Ovary (tissue), 9 donors: ENCODE results near the gene FANCG. TPM values are rescaled to one million over a fixed set of nuclear protein-coding genes. Genes with fewer than 3 reads are reported as not detected.
A peak's percentile ranks its signal among the peaks of the same experiment; 100 is the strongest.

Experiments used
- DNase-seq, 5 donors: peaks; one replicate each; pipeline ENCODE4 v3.0.0-alpha.2; 2019 to 2020
- H3K27ac ChIP-seq, 2 donors: fragments of 200-600 bp; one replicate each; pipeline versions ENCODE4 v1.5.1 to v1.8.0; 2019 to 2022
- H3K27me3 ChIP-seq: fragments of 200-600 bp; one replicate; pipeline ENCODE4 v1.8.0; 2022
- H3K36me3 ChIP-seq: fragments of 200-600 bp; sonication (generic); one replicate; pipeline ENCODE4 v1.5.1; 2019
- H3K4me1 ChIP-seq: one replicate; pipeline ENCODE4 v1.8.1; 2013; ENCODE audit warnings: mild to moderate bottlenecking, moderate library complexity; ENCODE audit not compliant: insufficient read depth
- H3K4me3 ChIP-seq: fragments of 200-600 bp; sonication (generic); one replicate; pipeline ENCODE4 v1.5.1; 2017
- H3K9me3 ChIP-seq, 2 donors: fragments of 200-600 bp in 1 of 2; sonication (generic) in 1 of 2; one replicate each; pipeline versions ENCODE4 v1.5.1 to v1.8.1; 2013 to 2019; ENCODE audit warnings: mild to moderate bottlenecking in 1 of 2, moderate library complexity in 1 of 2
- EP300 ChIP-seq: sonication (generic); formaldehyde crosslinking; IDR thresholded peaks from one replicate; pipeline ENCODE4 v1.6.1; 2017; ENCODE audit warnings: antibody characterized with exemption
- POLR2A ChIP-seq: fragments of 450-650 bp; IDR thresholded peaks from one replicate; pipeline ENCODE4 v1.6.1; 2017; ENCODE audit warnings: antibody characterized with exemption, mild to moderate bottlenecking, moderate library complexity
- WGBS, 3 donors: extraction: QIAGEN DNeasy Blood & Tissue Kit in 1 of 3; methylation state at CpG; one replicate each; pipeline versions ENCODE4 v1.1.5 to v1.1.7; 2013 to 2017; 5-methylcytosine and 5-hydroxymethylcytosine counted together
- intact Hi-C, 4 donors: fragments of 100-400 bp; cut with DNase I; formaldehyde crosslinking; loops; one replicate each; pipeline versions ENCODE4 v1.11.0 to v1.15.1; 2022 to 2023
- polyA plus RNA-seq, 2 donors: library from polyadenylated mRNA; stranded (reverse); fragments of 200-250 nt in 1 of 2; fragments of 350-450 nt in 1 of 2; fragmentation: Illumina TruSeq in 1 of 2; extraction: RNeasy Lipid Tissue Mini Kit (QIAGEN cat#74804) in 1 of 2; gene quantifications; one replicate each; pipeline ENCODE4 v1.2.3, GENCODE V29; 2013 to 2014
- total RNA-seq, 7 donors: library from RNA; depleted of rRNA in 2 of 7; stranded (reverse); fragments of >200 nt in 2 of 7; fragmentation: NEBNext Ultra II Directional in 3 of 7; extraction: Animal tissue kit (Norgen Biotek cat#: 25700) in 3 of 7; gene quantifications; one replicate each; pipeline versions ENCODE4 v1.1.0 to v1.2.4, GENCODE V29; 2016 to 2023
- TF ChIP-seq, protein P1 (sequence below), 3 donors: fragments of 450-650 bp in 2 of 3; fragments of 200-600 bp in 1 of 3; IDR thresholded peaks; one replicate each; pipeline versions ENCODE4 v1.5.1 to v1.8.0; 2016 to 2022; ENCODE audit warnings: antibody characterized with exemption in 3 of 3, mild to moderate bottlenecking in 1 of 3
- donor health status: DM: no; HTN: no; CAD: no; lungs with moderate emphysema.
- donor health status: DM: no; HTN: no; CAD: no.
- donor health status: Bipolar disorder and iron deficiency.
- donor health status: DM: yes; HTN: yes; CAD: no.
- donor health status: DM: no; HTN: no; CAD: no.
- donor health status: DM: yes; HTN: yes; CAD: no.

FANCG gene
- total and polyA plus RNA-seq, 9 donors, result 6.7 to 26.1 (median 12.4) TPM

DNA sequence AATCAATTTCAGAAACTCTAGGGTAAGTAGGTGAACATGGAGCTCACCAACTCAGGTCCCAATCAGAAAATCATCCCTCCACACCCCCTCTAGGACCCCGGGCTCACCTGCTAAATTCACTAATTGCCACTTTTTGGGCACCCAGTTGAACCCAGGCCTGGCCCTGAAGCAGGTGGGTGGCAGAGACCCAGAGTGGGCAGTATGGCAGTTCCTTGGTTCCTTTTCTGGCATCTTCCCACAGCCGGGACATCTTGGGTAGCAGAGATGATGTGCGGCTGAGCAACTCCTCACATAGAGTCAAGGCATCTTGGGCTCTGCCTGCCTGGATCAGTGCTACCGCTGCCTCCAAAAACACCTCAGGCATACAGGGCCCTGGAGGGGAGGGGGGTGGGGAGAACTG lies 4.4 kb downstream of the FANCG start:
- no peaks in the 10 kb centered on the region for H3K27me3 ChIP-seq
- peaks cover 12% of the 10 kb centered on the region for H3K4me1 ChIP-seq
- DNase-seq, result no peak
- intact Hi-C loops, result loop anchor here in 1 of 4 donors (10.0 kb wide), 1 partner anchor 81 kb away; no protein-coding TSS in a partner anchor
- WGBS, 3 donors, result 91 to 95% (median 94%) methylated on average over 4 of the region's 4 CpGs
- no peaks in the 10 kb centered on the region for H3K9me3 ChIP-seq
- no peaks in the 10 kb centered on the region for H3K36me3 ChIP-seq
- H3K27ac ChIP-seq, result no peak overlapping the region
- H3K4me3 ChIP-seq, result no peak overlapping the region
- no peak for TF ChIP-seq EP300
- TF ChIP-seq POLR2A, result no peak
- TF ChIP-seq, protein P1, sequence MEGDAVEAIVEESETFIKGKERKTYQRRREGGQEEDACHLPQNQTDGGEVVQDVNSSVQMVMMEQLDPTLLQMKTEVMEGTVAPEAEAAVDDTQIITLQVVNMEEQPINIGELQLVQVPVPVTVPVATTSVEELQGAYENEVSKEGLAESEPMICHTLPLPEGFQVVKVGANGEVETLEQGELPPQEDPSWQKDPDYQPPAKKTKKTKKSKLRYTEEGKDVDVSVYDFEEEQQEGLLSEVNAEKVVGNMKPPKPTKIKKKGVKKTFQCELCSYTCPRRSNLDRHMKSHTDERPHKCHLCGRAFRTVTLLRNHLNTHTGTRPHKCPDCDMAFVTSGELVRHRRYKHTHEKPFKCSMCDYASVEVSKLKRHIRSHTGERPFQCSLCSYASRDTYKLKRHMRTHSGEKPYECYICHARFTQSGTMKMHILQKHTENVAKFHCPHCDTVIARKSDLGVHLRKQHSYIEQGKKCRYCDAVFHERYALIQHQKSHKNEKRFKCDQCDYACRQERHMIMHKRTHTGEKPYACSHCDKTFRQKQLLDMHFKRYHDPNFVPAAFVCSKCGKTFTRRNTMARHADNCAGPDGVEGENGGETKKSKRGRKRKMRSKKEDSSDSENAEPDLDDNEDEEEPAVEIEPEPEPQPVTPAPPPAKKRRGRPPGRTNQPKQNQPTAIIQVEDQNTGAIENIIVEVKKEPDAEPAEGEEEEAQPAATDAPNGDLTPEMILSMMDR (IDR thresholded peaks at IDR 0.05), result no peak

- Histone ChIP-seq H3K36me3 (no peaks in the 10 kb centered on the region), H3K27me3 (no peaks in the 10 kb centered on the region), H3K27ac (no peak overlapping the region), H3K4me1 (peaks cover 16% of the 10 kb centered on the region), H3K4me3 (no peak overlapping the region), H3K9me3 (no peaks in the 10 kb centered on the region)
- WGBS, 3 donors, result 91 to 95% (median 93%) methylated on average over 8 of the region's 8 CpGs
- no peak for DNase-seq
- TF ChIP-seq POLR2A, result no peak
- TF ChIP-seq EP300, result no peak
- TF ChIP-seq, protein P1 (IDR thresholded peaks at IDR 0.05), result no peak
- intact Hi-C loops, result loop anchor here in 2 of 4 donors (5.0 to 10.0 kb wide), 3 partner anchors 38 to 80 kb away; no protein-coding TSS in a partner anchor
These were observed 5.0 kb downstream of the FANCG start for GRCh38 chr9:35074791-35075190.

DNA sequence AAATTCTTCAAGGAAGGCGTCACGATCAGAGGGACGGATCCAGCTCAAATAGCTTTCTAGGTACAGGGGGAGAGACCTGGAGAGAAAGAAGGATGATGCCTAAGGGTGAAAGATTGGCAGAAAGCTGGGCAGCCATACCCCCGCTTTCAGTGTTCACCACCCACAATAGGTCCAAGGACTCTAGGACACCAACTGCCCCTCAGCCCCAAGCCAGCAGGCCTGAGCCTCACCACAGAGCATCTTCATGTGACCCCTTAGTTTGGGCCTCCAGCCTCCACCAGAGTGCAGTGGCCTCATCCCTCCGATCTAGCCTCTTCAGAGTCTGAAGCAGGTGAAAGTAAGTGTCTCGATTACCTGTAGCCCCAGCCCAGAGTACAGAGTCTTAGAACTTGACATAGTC lies 5.6 kb downstream of the FANCG start:
- no peaks in the 10 kb centered on the region for H3K9me3 ChIP-seq
- no peak for DNase-seq
- 94 to 96% (median 95%) methylated on average over 6 of the region's 6 CpGs for WGBS, 3 donors
- no peaks in the 10 kb centered on the region for H3K27me3 ChIP-seq
- no peak overlapping the region for H3K4me3 ChIP-seq
- H3K27ac ChIP-seq, result no peak overlapping the region
- intact Hi-C loops, result loop anchor here in 2 of 4 donors (5.0 to 10.0 kb wide), 3 partner anchors 38 to 79 kb away; no protein-coding TSS in a partner anchor
- peaks cover 14% of the 10 kb centered on the region for H3K4me1 ChIP-seq
- TF ChIP-seq POLR2A, result no peak
- TF ChIP-seq EP300, result no peak
- TF ChIP-seq, protein P1 (IDR thresholded peaks at IDR 0.05), result no peak
- no peaks in the 10 kb centered on the region for H3K36me3 ChIP-seq

DNA sequence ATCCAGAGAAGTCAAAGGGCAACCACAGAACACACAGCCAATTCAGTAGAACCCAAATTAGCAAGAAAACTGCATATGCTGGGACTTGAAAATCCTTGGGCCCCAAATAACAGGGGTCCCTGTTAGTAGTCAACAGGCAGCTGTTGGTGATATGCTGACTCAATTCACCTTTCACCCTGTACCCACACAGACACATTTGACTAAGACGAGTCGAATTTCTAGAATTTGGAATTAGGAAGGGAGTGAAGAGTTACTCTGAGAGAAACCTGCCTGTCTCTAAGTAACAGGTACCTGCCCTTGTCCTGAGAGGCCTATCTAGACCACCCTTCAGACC lies 6.5 kb downstream of the FANCG start:
- TF ChIP-seq POLR2A (no peak), EP300 (no peak)
- TF ChIP-seq, protein P1 (IDR thresholded peaks at IDR 0.05), result no peak

More for the DNA sequence above, 6.5 kb downstream of the FANCG start:
- H3K4me3 ChIP-seq, result no peak overlapping the region
- H3K9me3 ChIP-seq, result no peaks in the 10 kb centered on the region
- H3K27ac ChIP-seq, result peak overlapping the region in 1 of 2 donors; percentile 52
- 94 to 98% (median 96%) methylated on average over 2 of the region's 2 CpGs for WGBS, 3 donors
- no peaks in the 10 kb centered on the region for H3K36me3 ChIP-seq
- DNase-seq, result no peak
- no peaks in the 10 kb centered on the region for H3K27me3 ChIP-seq
- H3K4me1 ChIP-seq, result peaks cover 14% of the 10 kb centered on the region
- intact Hi-C loops, result loop anchor here in 2 of 4 donors (5.0 to 10.0 kb wide), 3 partner anchors 39 to 78 kb away; no protein-coding TSS in a partner anchor
